GM18861 (cell line): ENCODE measurements around the gene NMD3.
A peak's percentile ranks its signal among the peaks of the same experiment; 100 is the strongest.
"Not testable (repeated sequence)": the region's sequence is repeated elsewhere in the genome, so short reads cannot be mapped to it uniquely, and the experiment has no call there.

Source experiments
- ATAC-seq: cut with Tn5 transposase; IDR thresholded peaks from one replicate; pipeline ENCODE4 v1.9.1; 2021; ENCODE audit not compliant: unreplicated experiment

Gene NMD3

DNA sequence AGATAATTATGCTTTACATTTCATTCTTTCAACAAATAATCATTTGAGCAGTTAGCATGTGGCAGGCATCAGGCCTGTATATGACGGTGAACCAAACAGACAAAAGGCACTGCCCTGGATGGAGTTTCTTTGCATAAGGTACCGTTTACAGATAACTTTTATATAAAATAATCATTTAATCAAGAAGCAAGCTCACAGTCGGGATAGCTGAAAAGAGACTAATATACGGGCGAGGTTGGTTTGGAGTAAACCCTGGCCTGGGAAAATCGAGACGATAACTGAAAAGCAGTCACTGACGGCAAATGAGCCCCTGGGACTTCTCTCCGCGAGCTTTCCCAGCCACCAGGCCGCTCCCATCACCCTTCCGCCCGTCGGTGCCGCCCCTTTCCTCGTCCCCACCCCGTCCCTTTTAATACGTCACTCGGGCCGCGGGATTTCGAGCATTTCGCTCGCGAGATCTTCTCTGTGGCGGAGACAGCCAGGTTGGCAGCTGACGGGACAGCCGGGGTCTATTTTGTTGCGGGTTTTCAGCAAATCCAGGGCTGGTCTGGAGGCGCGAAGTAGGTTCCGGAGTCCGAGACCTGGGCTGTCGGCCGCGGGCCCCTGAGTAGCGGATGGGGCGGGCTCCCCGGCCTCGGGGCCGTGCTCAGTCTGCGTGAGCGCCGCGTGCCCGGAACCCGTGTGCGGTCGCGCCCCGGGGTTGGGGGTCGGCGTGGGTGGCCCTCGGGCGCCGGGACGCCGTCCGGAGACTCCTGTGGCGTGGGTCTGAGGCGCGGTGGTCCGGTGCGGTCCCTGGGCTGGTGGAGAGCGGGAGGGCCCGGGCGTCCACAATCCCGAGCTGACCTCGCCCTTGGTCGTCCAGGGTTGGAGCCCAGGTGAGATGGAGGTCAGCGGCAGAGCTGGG is at the start of gene NMD3:
Gene NMD3, plus strand, starts transcription at position 462 of the 904 bp plus-strand sequence. CDS start 703 bp downstream, outside the sequence.
- peak; percentile 93 for ATAC-seq

DNA sequence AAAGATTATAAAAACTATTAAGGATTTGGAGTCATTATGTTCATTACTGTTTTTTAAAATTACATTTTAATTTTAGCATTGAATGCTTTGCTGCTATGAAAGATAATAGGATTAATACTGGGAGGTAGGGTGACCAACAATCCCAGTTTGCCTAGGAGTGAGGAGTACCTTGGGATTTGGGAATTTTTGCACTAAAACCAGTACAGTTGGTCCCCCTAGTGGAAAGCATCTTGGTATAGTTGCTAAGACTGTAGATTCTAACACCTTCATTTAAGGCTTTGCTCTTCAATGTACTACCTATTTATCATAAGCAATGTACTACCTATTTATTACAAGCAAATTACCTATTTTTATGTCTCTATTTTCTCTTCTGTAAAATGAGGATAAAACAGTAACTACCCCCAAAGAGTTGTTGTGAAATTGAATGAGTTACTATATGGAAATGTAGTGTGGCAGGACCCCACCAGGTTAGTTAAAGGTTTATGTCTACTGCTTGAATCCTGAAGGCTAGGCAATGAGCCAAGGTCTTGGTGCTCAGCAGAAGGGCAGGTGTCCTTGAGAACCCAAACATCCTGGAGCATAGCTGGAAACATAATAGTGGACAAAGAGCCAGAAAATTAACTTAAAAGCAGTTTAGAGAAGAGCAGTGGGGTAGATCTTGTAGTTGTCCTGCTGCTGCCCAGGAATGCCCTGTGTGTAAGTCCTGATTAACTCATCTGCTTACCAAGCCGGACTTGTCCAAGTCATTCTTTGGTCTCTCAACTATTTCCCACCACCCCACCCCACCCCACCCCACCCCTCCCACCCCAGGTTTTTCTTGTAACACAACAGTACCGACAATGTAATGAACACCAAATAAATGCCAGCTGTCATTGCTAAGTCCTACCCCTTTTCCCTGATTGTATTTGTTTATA is 49.2 kb upstream of the NMD3 start:
- no peak for ATAC-seq

DNA sequence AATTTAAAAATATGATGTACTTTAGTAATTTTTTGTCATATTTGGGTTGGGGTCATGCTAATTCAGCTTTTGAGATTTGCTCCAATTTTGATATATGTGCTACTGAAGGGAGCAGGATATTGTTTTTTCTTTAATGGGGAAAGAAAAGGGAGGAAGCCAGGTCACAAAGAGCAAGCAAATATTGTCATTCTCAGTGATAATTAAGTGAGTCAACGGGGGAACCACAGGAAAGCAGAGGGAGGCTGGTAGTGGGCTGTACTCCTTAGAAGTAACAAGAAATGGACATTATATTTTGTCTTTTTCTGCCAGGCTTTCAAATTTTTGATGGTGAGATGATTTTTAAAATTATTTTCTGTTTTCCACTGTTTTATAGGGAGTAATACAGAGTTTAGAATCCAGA is 45.6 kb upstream of the NMD3 start:
- ATAC-seq: no peak

DNA sequence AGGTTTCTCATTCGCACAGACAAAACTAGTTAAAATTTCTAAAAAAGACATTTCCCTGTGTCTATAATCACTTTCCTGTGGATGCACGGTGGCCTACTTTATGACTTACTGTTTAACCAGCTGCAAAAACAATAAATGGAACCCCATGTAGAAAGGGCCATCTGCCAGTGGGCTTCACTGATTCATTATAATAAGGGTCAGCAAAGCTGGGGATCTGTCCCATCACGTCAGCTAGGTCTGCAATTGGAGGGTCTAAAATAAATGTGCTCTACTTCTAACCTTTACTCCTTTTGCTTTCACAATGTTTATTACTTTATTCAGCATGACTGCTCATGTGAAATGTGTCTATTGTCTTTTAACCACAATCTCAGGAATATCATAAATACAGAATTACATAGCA is 43.1 kb upstream of the NMD3 start:
- no peak for ATAC-seq

DNA sequence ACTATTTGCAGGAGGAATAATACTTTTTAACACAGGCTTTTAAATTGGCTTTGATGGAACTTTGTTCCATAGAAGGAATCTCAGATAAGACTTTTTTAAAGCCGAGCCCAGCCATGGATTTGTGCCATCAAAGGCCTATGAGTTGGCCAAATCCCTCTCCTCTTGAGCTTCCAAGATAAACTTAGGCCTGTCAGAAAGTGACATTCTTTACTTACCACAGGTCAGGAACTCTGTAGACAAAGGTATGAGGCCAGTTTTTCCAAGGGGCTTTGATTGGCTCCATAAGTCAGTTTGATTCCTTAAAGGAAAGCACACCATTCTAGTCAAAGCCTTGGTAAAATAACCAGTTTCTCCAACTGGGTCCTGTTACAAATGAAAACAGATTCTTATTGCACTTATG is 39.7 kb upstream of the NMD3 start:
- not testable (repeated sequence) for ATAC-seq

DNA sequence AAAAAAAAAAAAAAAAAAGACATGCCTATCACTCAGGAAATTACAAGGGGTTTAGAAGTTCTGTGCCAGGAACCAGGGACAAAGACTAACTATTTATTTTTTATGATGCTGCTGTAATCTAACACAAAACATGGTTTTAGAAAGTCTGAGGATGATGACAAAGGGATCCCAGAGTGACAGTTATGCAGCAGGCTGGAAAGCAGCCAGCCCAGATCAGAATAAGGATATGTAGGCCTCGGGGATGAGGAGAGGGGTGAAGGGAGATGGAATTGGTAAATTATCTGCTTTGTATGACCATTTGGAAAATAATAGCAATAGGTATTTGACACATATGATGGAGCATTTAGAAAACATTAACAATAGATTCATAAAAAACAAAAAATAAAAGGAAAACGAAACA is 34.1 kb upstream of the NMD3 start:
- no peak for ATAC-seq

DNA sequence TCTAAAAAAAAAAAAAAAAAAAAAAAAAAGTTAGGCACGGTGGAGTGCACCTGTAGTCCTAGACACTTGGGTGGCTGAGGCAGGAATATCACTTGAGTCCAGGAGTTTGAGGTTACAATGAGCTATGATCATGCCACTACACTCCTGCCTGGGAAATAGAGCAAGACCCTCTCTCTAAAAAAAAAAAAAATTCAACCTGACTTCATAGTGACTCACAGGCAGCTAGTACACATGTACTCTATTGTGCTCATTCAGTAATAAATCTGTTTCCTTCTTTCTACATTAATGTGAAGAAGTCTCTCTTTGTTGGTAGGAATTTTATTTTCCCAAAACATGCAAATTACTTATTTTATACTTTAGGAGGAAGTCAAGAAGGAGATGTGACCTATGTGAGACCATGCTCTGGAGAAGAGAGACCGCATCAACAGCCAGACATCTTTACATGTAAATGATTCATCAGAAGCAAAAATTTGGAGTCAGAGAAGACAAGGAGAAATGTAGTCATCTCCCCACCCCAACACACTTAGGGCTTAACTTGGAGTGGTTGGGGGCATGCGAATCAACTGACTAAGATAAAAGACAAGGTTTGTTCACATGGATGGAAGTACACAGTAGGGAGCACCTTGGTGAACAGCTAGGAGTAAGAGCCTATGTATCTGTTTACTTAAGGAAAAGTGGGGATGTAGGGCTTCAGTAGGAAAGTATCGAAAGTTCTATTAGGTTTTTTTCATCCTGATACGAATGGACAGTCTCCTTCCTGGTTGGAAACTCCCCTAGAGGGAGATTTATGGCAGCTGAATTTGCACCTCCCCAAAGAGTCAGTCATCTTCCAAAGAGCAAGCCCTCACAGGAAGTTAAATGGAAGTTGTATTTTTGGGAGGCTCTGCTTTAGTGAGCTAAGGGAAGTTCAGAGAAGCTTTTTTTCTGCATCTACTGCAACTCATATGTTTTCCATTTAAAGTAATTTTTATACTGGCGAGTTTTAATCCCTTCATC is 23.0 kb upstream of the NMD3 start:
- ATAC-seq: no peak

DNA sequence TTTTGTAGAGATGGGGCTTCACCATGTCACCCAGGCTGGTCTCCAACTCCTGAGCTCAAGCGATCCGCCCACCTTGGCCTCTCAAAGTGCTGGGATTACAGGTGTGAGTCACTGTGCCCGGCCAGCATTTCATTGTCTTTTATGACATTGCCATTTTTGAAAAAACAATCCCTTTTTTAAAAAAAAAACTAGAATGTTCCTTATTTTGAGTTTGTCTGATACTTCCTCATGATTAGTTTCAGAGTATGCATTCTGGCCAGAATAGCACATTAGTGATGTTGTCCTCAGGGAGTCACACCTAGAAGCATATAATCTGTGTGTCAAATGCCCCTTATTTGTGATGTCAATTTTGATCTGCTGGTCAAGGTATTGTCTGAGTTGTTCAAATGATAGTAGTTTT is 21.2 kb upstream of the NMD3 start:
- no peak for ATAC-seq

DNA sequence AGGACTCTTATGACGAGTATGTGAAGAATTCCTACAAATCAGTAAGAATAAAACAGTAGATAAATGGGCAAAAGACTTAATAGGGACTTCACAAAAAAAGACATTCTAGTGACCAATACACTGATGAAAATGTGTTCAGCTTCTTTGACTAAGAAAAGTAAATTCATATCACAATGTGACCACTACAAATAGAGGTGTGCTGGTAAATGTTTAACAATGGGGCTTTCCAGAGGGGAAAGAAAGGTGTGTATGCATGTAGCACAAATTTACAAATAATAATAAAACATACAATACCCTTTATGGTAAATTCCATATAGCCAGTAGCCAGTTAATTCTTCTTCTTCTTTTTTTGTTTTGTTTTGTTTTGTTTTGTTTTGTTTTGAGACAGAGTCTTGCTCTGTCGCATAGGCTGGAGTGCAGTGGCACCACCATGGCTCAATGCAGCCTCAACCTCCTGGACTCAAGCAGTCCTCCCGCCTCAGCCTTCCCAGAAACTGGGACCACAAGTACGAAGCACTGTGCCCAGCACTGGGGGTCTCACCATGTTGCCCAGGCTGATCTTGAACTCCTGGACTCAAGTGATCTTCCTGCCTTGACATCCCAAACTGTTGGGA is 17.5 kb upstream of the NMD3 start:
- peak; percentile 95 for ATAC-seq

DNA sequence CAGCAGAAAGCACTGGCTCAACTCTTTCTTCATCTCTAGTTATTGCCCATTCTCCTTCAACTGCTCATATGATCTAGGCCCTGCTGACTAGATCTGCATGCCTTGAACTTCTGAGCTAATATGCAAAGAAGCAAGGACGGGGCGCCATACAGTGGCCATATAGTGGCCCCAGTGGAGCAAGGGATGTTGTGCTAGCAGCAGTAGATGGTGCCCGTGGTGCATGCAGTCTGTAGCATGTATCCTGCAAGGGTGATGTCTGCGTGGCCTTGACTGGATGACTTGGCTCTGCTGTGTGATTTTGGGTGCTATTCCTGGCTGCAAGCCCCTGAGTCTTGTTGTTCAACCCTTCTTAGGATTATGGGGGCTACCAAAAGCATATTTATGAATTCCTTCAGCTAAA is 12.2 kb upstream of the NMD3 start:
- ATAC-seq: no peak

DNA sequence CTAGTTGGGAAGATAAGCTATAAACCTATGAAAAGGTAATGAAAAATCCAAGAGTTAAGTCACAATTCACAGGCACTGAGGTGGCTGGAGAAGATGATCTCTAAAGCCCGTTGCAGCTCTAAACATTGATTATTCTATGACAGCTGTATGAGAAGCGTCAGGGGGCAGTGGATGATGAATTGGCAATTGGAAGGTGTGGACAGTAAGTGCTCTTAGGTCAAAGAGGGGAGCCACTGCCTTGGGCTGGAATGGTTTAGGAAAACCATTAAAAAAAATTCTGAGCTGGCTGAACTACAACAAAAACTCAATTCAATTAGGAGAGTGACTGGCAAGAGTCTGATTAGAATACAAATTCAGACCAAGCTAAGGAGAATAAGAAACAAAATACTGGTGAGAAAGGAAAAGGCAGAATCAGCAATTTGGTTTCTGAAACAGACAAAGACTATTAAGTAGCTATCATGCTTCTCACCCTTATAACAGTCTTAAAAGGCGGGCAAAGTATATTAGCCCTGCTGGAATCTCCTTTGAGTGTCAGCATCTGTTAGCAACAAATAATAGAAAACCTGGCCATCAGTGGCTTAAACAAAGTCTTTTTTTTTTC is 8.8 kb upstream of the NMD3 start:
- no peak for ATAC-seq

DNA sequence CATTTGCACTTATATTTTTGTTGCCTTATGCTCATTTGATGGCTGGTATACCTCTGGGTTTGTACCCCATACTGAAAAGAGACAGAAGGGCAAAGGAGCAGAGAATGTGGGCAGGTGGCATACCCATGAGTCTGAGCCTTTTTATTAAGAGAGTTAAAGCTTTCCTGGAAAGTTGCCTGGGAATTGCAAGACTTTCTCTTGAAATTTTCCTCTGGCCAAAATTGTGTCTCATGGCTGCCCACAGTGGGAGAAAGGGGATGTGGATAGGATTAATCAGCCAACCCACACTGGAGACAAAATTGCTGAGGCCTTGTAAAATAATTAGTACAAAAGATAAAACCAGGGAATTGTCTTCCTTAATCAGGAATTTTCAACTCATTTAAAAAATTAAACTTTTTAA is 8.2 kb upstream of the NMD3 start:
- no peak for ATAC-seq

DNA sequence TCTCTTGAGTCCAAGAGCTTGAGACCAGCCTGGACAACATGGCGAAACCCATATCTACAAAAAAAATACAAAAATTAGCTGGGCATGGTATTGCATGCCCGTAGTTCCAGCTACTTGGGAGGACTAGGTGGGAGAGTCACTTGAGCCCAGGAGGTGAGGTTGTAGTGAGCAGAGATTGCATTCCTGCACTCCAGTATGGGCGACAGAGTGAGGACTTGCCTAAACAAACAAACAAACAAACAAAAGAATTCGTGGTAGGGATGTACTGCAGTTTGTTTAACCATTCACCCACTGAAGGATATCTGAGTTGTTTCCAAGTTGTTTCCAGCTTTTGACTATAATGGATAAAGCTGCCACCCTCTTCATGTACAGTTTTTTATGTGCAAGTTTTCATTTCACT is 7.5 kb upstream of the NMD3 start:
- no peak for ATAC-seq

DNA sequence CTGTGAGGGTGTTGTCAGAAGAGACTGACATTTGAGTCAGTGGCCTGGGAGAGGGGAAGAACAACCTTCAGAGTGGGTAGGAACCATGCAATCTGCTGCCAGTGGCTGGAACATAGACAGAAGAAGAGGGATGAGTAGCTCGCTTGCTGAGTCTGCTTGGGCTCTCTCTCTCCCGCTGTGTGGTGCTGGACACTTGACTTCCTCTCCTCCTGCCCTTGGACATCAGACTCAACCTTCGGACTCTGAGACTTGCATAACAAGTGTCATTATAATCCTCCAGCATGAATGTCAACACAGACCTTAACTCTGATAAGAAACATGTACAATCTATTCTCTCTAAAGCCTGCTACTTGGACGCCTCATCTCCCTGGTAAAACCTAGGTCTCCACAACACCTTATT is 5.9 kb upstream of the NMD3 start:
- ATAC-seq: no peak

DNA sequence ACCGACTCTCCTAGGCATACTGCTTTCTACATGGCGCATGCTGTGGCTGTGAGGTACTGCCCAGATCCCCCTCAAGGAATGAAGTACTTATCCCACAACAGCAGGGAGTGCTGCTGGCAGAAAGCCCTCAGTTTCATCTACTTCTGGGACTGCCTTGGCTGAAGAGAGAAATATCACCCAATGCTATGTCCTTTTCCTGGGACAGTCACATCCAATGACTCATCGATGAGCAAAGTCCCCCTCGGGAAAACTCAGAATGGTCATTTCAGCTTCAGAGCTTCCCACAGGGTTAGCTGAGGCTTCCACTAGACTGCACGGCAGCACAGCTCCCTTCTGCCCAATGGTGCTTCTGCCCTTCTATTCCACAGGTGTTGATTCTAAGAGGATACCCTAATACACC is 3.6 kb upstream of the NMD3 start:
- ATAC-seq: no peak

DNA sequence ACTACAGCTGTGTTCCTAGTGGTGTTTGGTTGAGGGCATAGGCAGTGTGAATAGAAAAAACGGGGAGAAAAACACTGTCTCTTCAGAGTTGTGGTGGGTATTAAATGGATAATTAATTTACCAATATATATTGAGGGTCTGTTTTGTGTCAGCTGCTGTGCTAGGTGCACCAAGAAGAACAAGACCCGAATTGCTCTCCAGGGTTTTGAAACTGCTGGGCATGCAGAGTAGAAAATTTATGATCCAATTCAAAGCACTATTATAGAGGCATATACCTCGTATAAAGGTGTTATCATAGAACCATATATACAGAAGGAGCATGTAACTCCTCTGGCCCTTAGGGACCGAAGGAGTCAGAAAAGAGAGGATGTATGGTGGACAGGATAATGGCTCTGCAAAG is 1.6 kb upstream of the NMD3 start:
- no peak for ATAC-seq

DNA sequence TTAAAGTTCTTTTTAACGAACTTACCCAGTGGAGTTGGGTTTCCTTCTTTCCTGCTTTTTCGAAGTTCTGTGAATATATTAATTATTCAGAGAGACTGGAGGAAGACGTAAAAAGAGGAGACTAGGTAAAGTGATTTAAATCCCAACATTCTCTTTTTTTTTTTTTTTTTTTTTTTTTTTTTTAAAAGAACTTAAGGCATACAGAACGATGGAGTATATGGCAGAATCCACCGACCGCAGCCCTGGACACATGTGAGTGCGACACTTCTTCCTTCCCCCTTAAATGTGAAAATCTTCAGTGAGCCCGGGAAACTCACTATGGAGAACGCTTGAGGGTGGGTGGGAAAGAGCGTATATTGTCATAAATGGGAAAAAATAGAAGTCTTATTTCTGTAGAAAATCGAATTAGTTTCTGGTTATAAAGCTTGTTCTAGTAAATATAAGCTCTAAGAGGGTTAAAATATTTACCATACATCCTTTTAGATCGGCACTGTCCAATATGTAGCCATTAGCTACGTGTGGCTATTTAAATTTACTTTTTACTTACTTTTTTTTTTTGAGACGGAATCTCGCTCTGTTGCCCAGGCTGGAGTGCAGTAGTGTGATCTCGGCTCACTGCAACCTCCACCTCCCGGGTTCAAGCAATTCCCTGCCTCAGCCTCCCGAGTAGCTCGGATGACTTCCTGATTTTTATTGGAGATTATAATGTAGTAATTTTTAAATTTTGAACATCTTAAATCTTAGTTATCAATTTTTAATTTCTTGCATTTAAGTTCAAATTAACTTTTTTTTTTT is 892 bp downstream of the NMD3 start:
- no peak for ATAC-seq

DNA sequence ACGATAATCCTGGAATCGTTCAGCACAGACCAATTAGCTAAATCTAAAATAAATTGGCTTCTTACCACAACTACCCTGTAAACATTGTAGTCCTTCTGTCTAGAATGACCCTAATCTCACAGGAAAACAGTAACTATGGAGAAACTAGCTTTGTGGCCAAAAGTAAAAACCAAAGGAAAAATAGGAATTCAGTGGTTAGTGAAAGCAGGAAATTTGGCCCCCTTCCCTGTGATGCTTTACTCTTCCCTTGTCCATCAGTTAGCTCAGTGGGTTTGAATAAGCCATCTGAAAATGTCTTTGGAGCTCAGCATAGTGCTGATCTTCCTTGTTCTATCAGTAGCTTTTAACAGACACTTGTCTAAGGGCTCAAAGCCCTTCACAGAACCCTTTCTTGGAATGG is 1.6 kb downstream of the NMD3 start:
- no peak for ATAC-seq

DNA sequence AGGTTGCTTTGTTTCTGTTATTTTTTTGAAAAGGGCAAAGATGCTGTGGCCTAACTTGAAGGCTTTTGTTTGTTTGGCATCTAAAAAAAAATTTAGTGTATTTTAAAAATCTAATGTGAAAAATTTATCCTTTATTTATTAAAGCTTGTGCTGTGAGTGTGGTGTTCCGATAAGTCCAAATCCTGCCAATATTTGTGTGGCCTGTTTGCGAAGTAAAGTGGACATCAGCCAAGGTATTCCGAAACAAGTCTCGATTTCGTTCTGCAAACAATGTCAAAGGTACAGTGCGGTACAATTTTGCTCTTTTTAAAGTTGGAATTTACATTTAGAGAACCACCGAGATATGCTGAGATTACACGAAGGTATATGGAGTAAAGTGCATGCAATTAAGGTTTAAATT is 3.7 kb downstream of the NMD3 start:
- no peak for ATAC-seq
